ENCODE results near the gene SHROOM3. TPM values are rescaled to one million over a fixed set of nuclear protein-coding genes. Genes with fewer than 3 reads are reported as not detected.

Gene SHROOM3
- total RNA-seq, 1 donor from 2014 or later, result 0.55 TPM

DNA sequence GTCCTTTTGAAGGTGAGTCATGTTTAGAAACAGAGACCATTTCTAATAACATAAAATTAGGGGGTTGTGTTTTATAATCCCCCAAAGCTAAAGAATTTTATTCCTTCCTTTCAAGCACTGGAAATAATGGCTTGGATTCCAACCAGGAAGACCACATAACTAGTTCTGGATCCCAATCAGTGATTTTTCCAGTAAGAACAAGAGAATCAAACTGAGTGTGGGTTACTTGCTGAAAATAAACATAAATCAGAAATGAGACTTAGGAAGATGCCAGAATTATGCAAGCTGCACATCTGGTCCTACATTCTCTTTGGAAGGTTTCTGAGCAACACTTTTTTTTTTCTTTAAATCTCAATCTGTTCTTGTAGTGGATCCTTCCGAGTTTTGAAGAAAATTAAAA is 386.6 kb downstream of the SHROOM3 start:
- DNase-seq, result no peak
- CTCF ChIA-PET, result no interaction called here
- Mint-ChIP-seq H3K27ac (no peak overlapping the region), H3K4me3 (no peak overlapping the region), H3K9me3 (peaks cover 8% of the 10 kb centered on the region), H3K27me3 (peaks cover 18% of the 10 kb centered on the region), H3K36me3 (ENCODE audit: low read depth) (no peaks in the 10 kb centered on the region), H3K4me1 (no peaks in the 10 kb centered on the region)
- ATAC-seq (ENCODE audit: low read depth), result no peak
- intact Hi-C loops (cut with micrococcal nuclease), result no loop called here
- TF ChIP-seq, protein P1, sequence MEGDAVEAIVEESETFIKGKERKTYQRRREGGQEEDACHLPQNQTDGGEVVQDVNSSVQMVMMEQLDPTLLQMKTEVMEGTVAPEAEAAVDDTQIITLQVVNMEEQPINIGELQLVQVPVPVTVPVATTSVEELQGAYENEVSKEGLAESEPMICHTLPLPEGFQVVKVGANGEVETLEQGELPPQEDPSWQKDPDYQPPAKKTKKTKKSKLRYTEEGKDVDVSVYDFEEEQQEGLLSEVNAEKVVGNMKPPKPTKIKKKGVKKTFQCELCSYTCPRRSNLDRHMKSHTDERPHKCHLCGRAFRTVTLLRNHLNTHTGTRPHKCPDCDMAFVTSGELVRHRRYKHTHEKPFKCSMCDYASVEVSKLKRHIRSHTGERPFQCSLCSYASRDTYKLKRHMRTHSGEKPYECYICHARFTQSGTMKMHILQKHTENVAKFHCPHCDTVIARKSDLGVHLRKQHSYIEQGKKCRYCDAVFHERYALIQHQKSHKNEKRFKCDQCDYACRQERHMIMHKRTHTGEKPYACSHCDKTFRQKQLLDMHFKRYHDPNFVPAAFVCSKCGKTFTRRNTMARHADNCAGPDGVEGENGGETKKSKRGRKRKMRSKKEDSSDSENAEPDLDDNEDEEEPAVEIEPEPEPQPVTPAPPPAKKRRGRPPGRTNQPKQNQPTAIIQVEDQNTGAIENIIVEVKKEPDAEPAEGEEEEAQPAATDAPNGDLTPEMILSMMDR (IDR thresholded peaks at IDR 0.05), result no peak
- POLR2A ChIA-PET, result no interaction called here

DNA sequence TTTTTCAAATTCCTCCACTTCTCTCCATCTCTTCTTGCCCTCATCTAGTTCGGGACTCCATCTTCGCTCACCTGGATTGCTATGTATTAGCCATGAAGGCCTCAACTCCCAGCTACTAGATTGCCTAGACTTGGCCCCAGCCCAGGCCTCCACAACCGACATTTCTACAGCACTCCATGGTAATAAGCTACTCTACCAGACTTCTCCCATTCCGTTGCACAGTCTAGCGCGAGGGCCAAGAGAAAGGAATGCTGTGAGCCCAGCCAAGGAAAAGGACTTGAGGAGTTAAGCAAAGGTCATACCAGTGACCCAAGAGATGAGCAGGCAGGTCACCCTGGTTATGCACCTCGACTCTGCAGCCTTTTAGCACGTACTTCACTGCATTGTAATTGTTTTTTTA is 387.3 kb downstream of the SHROOM3 start:
- H3K4me1 Mint-ChIP-seq, result no peaks in the 10 kb centered on the region
- DNase-seq (no peak), ATAC-seq (ENCODE audit: low read depth) (no peak)
- TF ChIP-seq, protein P1 (IDR thresholded peaks at IDR 0.05), result no peak
- H3K36me3 Mint-ChIP-seq (ENCODE audit: low read depth), result no peaks in the 10 kb centered on the region
- no peak overlapping the region for H3K27ac Mint-ChIP-seq
- peaks cover 8% of the 10 kb centered on the region for H3K9me3 Mint-ChIP-seq
- H3K27me3 Mint-ChIP-seq, result peaks cover 18% of the 10 kb centered on the region
- POLR2A ChIA-PET, result no interaction called here
- CTCF ChIA-PET, result no interaction called here
- H3K4me3 Mint-ChIP-seq, result no peak overlapping the region
- intact Hi-C loops (cut with micrococcal nuclease), result no loop called here

DNA sequence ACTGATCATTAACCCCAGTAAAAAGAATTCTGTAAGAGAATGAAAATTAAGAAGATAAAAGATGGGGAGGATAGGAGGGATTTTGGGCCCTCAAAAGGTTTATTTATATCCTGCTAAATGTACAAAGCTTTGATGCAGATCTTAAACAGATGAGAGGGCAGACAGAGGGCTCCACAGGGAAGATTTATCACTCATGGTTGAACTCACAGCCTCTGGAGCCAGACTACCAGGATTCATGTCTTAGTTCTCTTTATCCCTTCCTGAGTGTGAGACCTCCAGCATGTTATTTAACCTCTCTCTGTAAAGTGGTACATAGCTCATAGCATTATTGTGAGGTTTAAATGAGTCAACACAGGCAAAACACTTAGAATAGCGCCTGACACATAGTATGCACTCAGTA is 388.5 kb downstream of the SHROOM3 start:
- DNase-seq, result no peak
- H3K27me3 Mint-ChIP-seq, result peaks cover 18% of the 10 kb centered on the region
- H3K4me1 Mint-ChIP-seq, result no peaks in the 10 kb centered on the region
- ChIA-PET POLR2A (no interaction called here), CTCF (no interaction called here)
- H3K27ac Mint-ChIP-seq, result no peak overlapping the region
- no peak overlapping the region for H3K4me3 Mint-ChIP-seq
- TF ChIP-seq, protein P1 (IDR thresholded peaks at IDR 0.05), result no peak
- ATAC-seq (ENCODE audit: low read depth), result no peak
- peaks cover 6% of the 10 kb centered on the region for H3K9me3 Mint-ChIP-seq
- no peaks in the 10 kb centered on the region for H3K36me3 Mint-ChIP-seq (ENCODE audit: low read depth)
- intact Hi-C loops (cut with micrococcal nuclease), result no loop called here

DNA sequence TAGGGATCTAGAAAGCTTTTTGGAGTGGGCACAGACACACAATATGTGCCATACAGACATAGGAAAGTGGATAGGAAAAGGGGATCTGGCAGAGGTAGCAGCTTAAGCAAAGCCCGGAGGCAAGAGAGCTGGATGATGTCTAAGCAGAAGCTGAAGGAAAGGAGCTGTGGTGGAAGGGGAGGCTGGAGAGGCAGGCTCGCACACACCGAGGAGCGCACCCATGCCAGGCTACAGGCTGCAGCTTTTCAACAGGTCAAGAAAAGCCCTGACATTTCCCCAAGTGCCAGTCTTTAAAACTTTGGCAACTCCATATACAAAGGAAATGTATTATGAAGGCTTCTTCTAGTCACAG is 395.6 kb downstream of the SHROOM3 start:
- H3K4me3 Mint-ChIP-seq, result no peak overlapping the region
- ATAC-seq (ENCODE audit: low read depth) (no peak), DNase-seq (no peak)
- H3K9me3 Mint-ChIP-seq, result no peaks in the 10 kb centered on the region
- H3K36me3 Mint-ChIP-seq (ENCODE audit: low read depth), result no peaks in the 10 kb centered on the region
- peaks cover 2% of the 10 kb centered on the region for H3K27me3 Mint-ChIP-seq
- no peaks in the 10 kb centered on the region for H3K4me1 Mint-ChIP-seq
- ChIA-PET CTCF (no interaction called here), POLR2A (no interaction called here)
- TF ChIP-seq, protein P1 (IDR thresholded peaks at IDR 0.05), result no peak
- no peak overlapping the region for H3K27ac Mint-ChIP-seq
- intact Hi-C loops (cut with micrococcal nuclease), result no loop called here

DNA sequence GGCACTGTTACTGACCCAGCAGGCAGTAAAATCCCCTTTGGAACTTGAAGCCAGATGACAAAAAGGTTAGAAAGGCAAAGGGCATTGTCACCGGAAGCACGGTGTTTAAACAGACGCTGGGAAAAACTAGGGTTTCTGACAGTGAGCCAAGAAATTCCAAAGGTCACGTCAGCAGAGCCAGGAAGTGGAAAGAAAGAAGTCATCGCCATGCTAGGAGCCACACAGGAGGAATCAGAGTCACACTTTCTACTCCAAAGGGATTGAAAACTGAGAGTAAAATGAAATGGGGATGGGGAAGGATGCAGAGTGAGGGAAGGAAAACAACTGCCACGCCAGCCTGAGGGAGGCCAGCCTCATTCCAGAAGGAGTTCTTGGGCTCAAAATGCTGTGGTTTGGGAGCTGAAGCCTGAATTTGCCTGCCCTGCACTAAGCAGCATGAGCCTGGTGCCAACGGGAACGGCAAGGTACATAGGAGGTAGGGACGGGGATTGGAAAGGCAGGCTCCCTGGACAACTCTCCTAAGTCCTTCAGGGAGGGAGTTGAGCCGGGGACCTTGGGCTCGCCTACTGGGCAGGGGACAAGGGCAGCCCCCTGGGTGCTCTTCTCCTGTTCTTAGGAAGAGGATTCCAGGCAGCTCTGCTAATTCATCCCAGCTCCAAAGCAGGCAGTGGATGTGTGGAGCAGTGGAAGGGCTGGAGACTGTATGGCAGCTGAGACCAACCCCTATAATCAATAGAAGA is 396.1 kb downstream of the SHROOM3 start:
- H3K9me3 Mint-ChIP-seq, result no peaks in the 10 kb centered on the region
- H3K4me1 Mint-ChIP-seq, result no peaks in the 10 kb centered on the region
- H3K36me3 Mint-ChIP-seq (ENCODE audit: low read depth), result no peaks in the 10 kb centered on the region
- no peak for ATAC-seq (ENCODE audit: low read depth)
- ChIA-PET POLR2A (no interaction called here), CTCF (no interaction called here)
- intact Hi-C loops (cut with micrococcal nuclease), result no loop called here
- H3K27ac Mint-ChIP-seq, result no peak overlapping the region
- TF ChIP-seq, protein P1 (IDR thresholded peaks at IDR 0.05), result no peak
- H3K4me3 Mint-ChIP-seq, result no peak overlapping the region
- no peak for DNase-seq
- H3K27me3 Mint-ChIP-seq, result peaks cover 2% of the 10 kb centered on the region

Measured in activated B cell treated with CpG ODN at 0.5 μM for 24 hours (primary cell).